Right lobe of liver (tissue), 6 donors: ENCODE data around the gene SYT9. TPM values are rescaled to one million over a fixed set of nuclear protein-coding genes. Genes with fewer than 3 reads are reported as not detected.

ENCODE experiments used
- ATAC-seq, 4 donors: fragments of 200-7000 bp; cut with Tn5 transposase; one replicate each; pipeline ENCODE4 v1.9.1; 2020; ENCODE audit warnings: mild to moderate bottlenecking in 4 of 4, moderate library complexity in 4 of 4
- DNase-seq, 3 donors: peaks; one replicate each; pipeline ENCODE4 v3.0.0-alpha.2; 2020
- H3K27ac ChIP-seq, 3 donors: fragments of 200-600 bp; one replicate each; pipeline ENCODE4 v1.8.0; 2022
- H3K27me3 ChIP-seq, 2 donors: fragments of 200-600 bp; one replicate each; pipeline ENCODE4 v1.8.0; 2022
- H3K36me3 ChIP-seq, 4 donors: fragments of 200-600 bp; sonication (generic) in 1 of 4; one replicate each; pipeline versions ENCODE4 v1.5.1 to v1.8.0; 2017 to 2022; ENCODE audit warnings: control low read depth in 1 of 4
- H3K4me1 ChIP-seq, 4 donors: fragments of 200-600 bp; sonication (generic) in 1 of 4; one replicate each; pipeline versions ENCODE4 v1.5.1 to v1.8.0; 2017 to 2022; ENCODE audit warnings: control low read depth in 1 of 4
- H3K4me3 ChIP-seq, 3 donors: fragments of 200-600 bp; one replicate each; pipeline ENCODE4 v1.8.0; 2022
- H3K9me3 ChIP-seq, 4 donors: fragments of 200-600 bp; sonication (generic) in 1 of 4; one replicate each; pipeline versions ENCODE4 v1.5.1 to v1.8.0; 2017 to 2022; ENCODE audit warnings: control low read depth in 1 of 4
- CTCF ChIP-seq, 4 donors: fragments of 200-600 bp in 3 of 4; fragments of 450-650 bp in 1 of 4; IDR thresholded peaks; one replicate each; pipeline versions ENCODE4 v1.5.1 to v1.8.0; 2016 to 2022; ENCODE audit warnings: antibody characterized with exemption in 4 of 4, mild to moderate bottlenecking in 2 of 4
- POLR2A ChIP-seq: fragments of 450-650 bp; IDR thresholded peaks from one replicate; pipeline ENCODE4 v1.6.1; 2017; ENCODE audit warnings: antibody characterized with exemption, mild to moderate bottlenecking
- WGBS: methylation state at CpG from one replicate; pipeline ENCODE4 v1.1.6; 2018; ENCODE audit warnings: low coverage, low lambda C conversion rate; ENCODE audit not compliant: insufficient coverage; ENCODE audit errors: missing lambda C conversion rate; 5-methylcytosine and 5-hydroxymethylcytosine counted together
- intact Hi-C, 2 donors: fragments of 100-400 bp; cut with DNase I; formaldehyde crosslinking; loops; one replicate each; pipeline versions ENCODE4 v1.11.2 to v1.14.1; 2022
- total RNA-seq, 6 experiments: library from RNA; depleted of rRNA in 2 of 6; stranded (reverse); fragments of >200 nt in 2 of 6; fragmentation: NEBNext Ultra II Directional in 3 of 6; extraction: Animal tissue kit (Norgen Biotek cat#: 25700) in 3 of 6; gene quantifications; one replicate each; pipeline versions ENCODE4 v1.1.0 to v1.2.4, GENCODE V29; 2016 to 2023
- donor health status: DM: no; HTN: yes; CAD: no.
- donor health status: DM: no; HTN: no; CAD: no.
- donor health status: DM: no; HTN: no; CAD: no.
- donor health status: DM: no; HTN: yes; CAD: no.
- donor health status: DM: no; HTN: yes; CAD: no.

SYT9 gene
- total RNA-seq, 6 experiments from 2014 or later: 3.0 to 12.6 (median 4.5) TPM

GRCh38 chr11:7219491-7219890 lies 32.2 kb upstream of the SYT9 start:
- no peak overlapping the region for H3K27ac ChIP-seq
- H3K4me3 ChIP-seq: no peak overlapping the region
- DNase-seq: no peak
- no peaks in the 10 kb centered on the region for H3K36me3 ChIP-seq
- TF ChIP-seq POLR2A: no peak
- TF ChIP-seq CTCF (IDR thresholded peaks at IDR 0.05): no peak
- H3K4me1 ChIP-seq: no peaks in the 10 kb centered on the region
- ATAC-seq: no peak
- no peaks in the 10 kb centered on the region for H3K27me3 ChIP-seq
- no peaks in the 10 kb centered on the region for H3K9me3 ChIP-seq
- intact Hi-C loops: no loop called here

- WGBS: 27% methylated on average over 3 of the region's 3 CpGs
- intact Hi-C loops: no loop called here
Observed at GRCh38 chr11:7220636-7221035, 31.1 kb upstream of the SYT9 start.

GRCh38 chr11:7222619-7223018 lies 29.1 kb upstream of the SYT9 start:
- TF ChIP-seq CTCF (IDR thresholded peaks at IDR 0.05) (no peak), POLR2A (no peak)
- Histone ChIP-seq H3K27ac (no peak overlapping the region), H3K36me3 (no peaks in the 10 kb centered on the region), H3K4me3 (no peak overlapping the region), H3K4me1 (no peaks in the 10 kb centered on the region), H3K27me3 (no peaks in the 10 kb centered on the region), H3K9me3 (no peaks in the 10 kb centered on the region)
- 41% methylated on average over 4 of the region's 4 CpGs for WGBS
- ATAC-seq (no peak), DNase-seq (no peak)
- intact Hi-C loops: no loop called here

More at GRCh38 chr11:7220636-7221035, 31.1 kb upstream of the SYT9 start:
- Histone ChIP-seq H3K4me1 (no peaks in the 10 kb centered on the region), H3K36me3 (no peaks in the 10 kb centered on the region), H3K27me3 (no peaks in the 10 kb centered on the region), H3K27ac (no peak overlapping the region), H3K4me3 (no peak overlapping the region), H3K9me3 (no peaks in the 10 kb centered on the region)
- TF ChIP-seq POLR2A (no peak), CTCF (IDR thresholded peaks at IDR 0.05) (no peak)
- DNase-seq (no peak), ATAC-seq (no peak)

- H3K36me3 ChIP-seq: no peaks in the 10 kb centered on the region
- TF ChIP-seq POLR2A (no peak), CTCF (IDR thresholded peaks at IDR 0.05) (no peak)
- H3K27ac ChIP-seq: no peak overlapping the region
- no peak overlapping the region for H3K4me3 ChIP-seq
- H3K9me3 ChIP-seq: no peaks in the 10 kb centered on the region
- no peak for ATAC-seq
- no peak for DNase-seq
- no peaks in the 10 kb centered on the region for H3K4me1 ChIP-seq
- intact Hi-C loops: no loop called here
- 31% methylated on average over 5 of the region's 5 CpGs for WGBS
- no peaks in the 10 kb centered on the region for H3K27me3 ChIP-seq
Observed at GRCh38 chr11:7239877-7240276, 11.8 kb upstream of the SYT9 start.

GRCh38 chr11:7245341-7245740 lies 6.4 kb upstream of the SYT9 start:
- 51% methylated on average over 3 of the region's 3 CpGs for WGBS
- DNase-seq: no peak
- intact Hi-C loops: no loop called here
- TF ChIP-seq CTCF (IDR thresholded peaks at IDR 0.05): no peak
- TF ChIP-seq POLR2A: no peak
- Histone ChIP-seq H3K4me3 (no peak overlapping the region), H3K4me1 (no peaks in the 10 kb centered on the region), H3K27me3 (no peaks in the 10 kb centered on the region), H3K27ac (no peak overlapping the region), H3K36me3 (no peaks in the 10 kb centered on the region), H3K9me3 (no peaks in the 10 kb centered on the region)
- ATAC-seq: no peak
